K562 (cell line): Measurements from ENCODE around the gene ZNF655. TPM values are rescaled to one million over a fixed set of nuclear protein-coding genes. Genes with fewer than 3 reads are reported as not detected.

ENCODE experiments used
- ATAC-seq: fragments of 200-7000 bp; cut with Tn5 transposase; 3 replicates; pipeline ENCODE4 v1.9.1; 2020; ENCODE audit warnings: moderate library complexity
- BruUV-seq: library from RNA; stranded (reverse); fragments of 400-500 nt; replicated peaks from 2 replicates; lab custom pipeline; 2021; lab: Mats Ljungman, UMichigan
- CTCF ChIA-PET: fragments of 300-600 bp; formaldehyde crosslinking; extraction: SDS; loops from one replicate; lab custom pipeline; 2021; ENCODE audit warnings: low intra/inter-chr PET ratio; lab: Yijun Ruan, JAX
- POLR2A ChIA-PET: fragments of 300-600, 350-650 bp; sonication (Branson Sonifier 250); formaldehyde crosslinking; extraction: SDS; loops from one replicate; lab custom pipeline; 2021; ENCODE audit warnings: antibody characterized with exemption, inconsistent platforms; lab: Yijun Ruan, JAX
- DNase-seq, 4 experiments: peaks; one replicate each; pipeline versions ENCODE4 v3.0.0 to v3.0.0-alpha.2; 2011 to 2018; ENCODE audit warnings: low spot score in 3 of 4, mixed read lengths in 3 of 4; ENCODE audit errors: extremely low read depth in 1 of 4
- FAIRE-seq: peaks from 2 replicates; lab custom pipeline; 2011; peaks lifted over from hg19 to GRCh38; lab: Jason Lieb, UNC
- H2AFZ ChIP-seq: 2 replicates; pipeline ENCODE4 v1.6.0; 2011; ENCODE audit warnings: low read depth, low read length, control low read depth, inconsistent platforms
- H3K27ac ChIP-seq: fragments of 200-600 bp; 3 replicates; pipeline ENCODE4 v1.8.0; 2011; ENCODE audit warnings: low read depth, mild to moderate bottlenecking, control low read depth, inconsistent platforms, low read length, moderate library complexity, mixed read lengths; ENCODE audit errors: extremely low read depth
- H3K27me3 ChIP-seq, 2 experiments: fragments of 300-600 bp in 1 of 2; 2 replicates in 1 of 2; 3 replicates in 1 of 2; pipeline versions ENCODE4 v1.6.0 to v1.8.0; 2011; ENCODE audit warnings: inconsistent platforms in 2 of 2, low read length in 2 of 2, mild to moderate bottlenecking in 1 of 2, mixed read lengths in 1 of 2, moderate library complexity in 1 of 2; ENCODE audit not compliant: control insufficient read depth in 2 of 2, insufficient read depth in 2 of 2
- H3K36me3 ChIP-seq: fragments of 300-600 bp; 3 replicates; pipeline ENCODE4 v1.8.0; 2011; ENCODE audit warnings: mild to moderate bottlenecking, low read length, inconsistent platforms; ENCODE audit not compliant: control insufficient read depth, insufficient read depth
- H3K4me1 ChIP-seq, 2 experiments: fragments of 200-600 bp in 1 of 2; replicated peaks in 1 of 2; 2 replicates in 1 of 2; 3 replicates in 1 of 2; pipeline versions ENCODE4 v1.5.1 to v1.8.0; 2011; ENCODE audit warnings: inconsistent platforms in 2 of 2, low read length in 2 of 2, mild to moderate bottlenecking in 1 of 2, mixed read lengths in 1 of 2, moderate library complexity in 1 of 2; ENCODE audit not compliant: control insufficient read depth in 2 of 2, insufficient read depth in 2 of 2
- H3K4me2 ChIP-seq: 2 replicates; pipeline ENCODE4 v1.6.1; 2011; ENCODE audit warnings: low read length, control low read depth, inconsistent platforms, mixed read lengths; ENCODE audit not compliant: insufficient read depth
- H3K4me3 ChIP-seq: fragments of 200-600 bp; sonication (generic), shearing (Covaris generic); 2 replicates; pipeline ENCODE4 v1.5.1; 2016; ENCODE audit warnings: control low read depth, inconsistent platforms
- H3K79me2 ChIP-seq: fragments of 200-600 bp; 3 replicates; pipeline ENCODE4 v1.8.0; 2011; ENCODE audit warnings: low read length, inconsistent platforms; ENCODE audit not compliant: control insufficient read depth, insufficient read depth
- H3K9ac ChIP-seq, 2 experiments: 2 replicates each; pipeline versions ENCODE4 v1.6.0 to v1.6.1; 2011; ENCODE audit warnings: low read depth in 2 of 2, low read length in 2 of 2, control low read depth in 1 of 2, inconsistent platforms in 1 of 2, mild to moderate bottlenecking in 1 of 2, mixed read lengths in 1 of 2; ENCODE audit not compliant: insufficient read depth in 1 of 2
- H3K9me1 ChIP-seq: one replicate; pipeline ENCODE4 v1.6.0; 2011; ENCODE audit warnings: inconsistent platforms, mild to moderate bottlenecking, low read length, moderate library complexity; ENCODE audit not compliant: control insufficient read depth, insufficient read depth
- H3K9me3 ChIP-seq: replicated peaks from 2 replicates; pipeline ENCODE4 v1.5.1; 2011; ENCODE audit warnings: low read depth, low read length, inconsistent platforms; ENCODE audit not compliant: control insufficient read depth, insufficient read depth
- H4K20me1 ChIP-seq: replicated peaks from 2 replicates; pipeline ENCODE4 v1.6.1; 2011; ENCODE audit warnings: low read length, inconsistent platforms, mixed read lengths; ENCODE audit not compliant: control insufficient read depth, insufficient read depth
- BMI1 ChIP-seq: fragments of 150-350 bp; IDR thresholded peaks from 2 replicates; pipeline ENCODE4 v1.6.1; 2014; ENCODE audit warnings: low read length
- CHD4 ChIP-seq: fragments of 200-600 bp; sonication (generic); IDR thresholded peaks from 3 replicates; pipeline ENCODE4 v1.6.1; 2012; ENCODE audit warnings: low read depth, mild to moderate bottlenecking, mixed read lengths, low read length, inconsistent platforms; ENCODE audit not compliant: insufficient read depth, insufficient replicate concordance, poor library complexity, severe bottlenecking
- HDAC2 ChIP-seq: fragments of 450-650 bp; IDR thresholded peaks from 2 replicates; pipeline ENCODE4 v1.6.1; 2016; ENCODE audit warnings: mild to moderate bottlenecking
- HDAC6 ChIP-seq: IDR thresholded peaks from 2 replicates; pipeline ENCODE4 v1.6.1; 2012; ENCODE audit warnings: low read depth, mild to moderate bottlenecking, control low read depth, inconsistent platforms, low read length, moderate library complexity
- HMG20B ChIP-seq: fragments of 250-450 bp; sonication (Bioruptor Pico); IDR thresholded peaks from 2 replicates; pipeline ENCODE4 v1.5.0; 2021; ENCODE audit warnings: mild to moderate bottlenecking
- HNRNPK ChIP-seq: fragments of 200-400 bp; formaldehyde crosslinking; IDR thresholded peaks from one replicate; pipeline ENCODE4 v1.6.1; 2018; ENCODE audit warnings: mild to moderate bottlenecking, low read depth, low read length; ENCODE audit not compliant: poor library complexity, severe bottlenecking
- HNRNPUL1 ChIP-seq: fragments of 200-400 bp; formaldehyde crosslinking; IDR thresholded peaks from 2 replicates; pipeline ENCODE4 v1.6.1; 2017; ENCODE audit warnings: low read length
- SREBF2 ChIP-seq: sonication (generic); formaldehyde crosslinking; IDR thresholded peaks from 2 replicates; pipeline ENCODE4 v1.4.0; 2020; ENCODE audit warnings: mild to moderate bottlenecking, missing genetic modification reagents
- ZEB2 ChIP-seq: fragments of 450-650 bp; IDR thresholded peaks from 2 replicates; pipeline ENCODE4 v1.6.1; 2016
- ZNF232 ChIP-seq: sonication (generic); formaldehyde crosslinking; IDR thresholded peaks from 2 replicates; pipeline ENCODE4 v1.8.0; 2022; ENCODE audit warnings: mild to moderate bottlenecking, missing genetic modification reagents
- ZNF239 ChIP-seq: fragments of 250-450 bp; sonication (Bioruptor Pico); IDR thresholded peaks from 2 replicates; pipeline ENCODE4 v1.4.0; 2020; ENCODE audit warnings: mild to moderate bottlenecking
- ZNF253 ChIP-seq: fragments of 250-450 bp; sonication (Bioruptor Pico); conservative IDR thresholded peaks from 2 replicates; pipeline ENCODE4 v1.6.1; 2021; ENCODE audit warnings: mild to moderate bottlenecking
- ZNF263 ChIP-seq: sonication (generic); formaldehyde crosslinking; IDR thresholded peaks from 2 replicates; pipeline ENCODE4 v1.8.0; 2022; ENCODE audit warnings: mild to moderate bottlenecking, missing genetic modification reagents, borderline replicate concordance
- WGBS: fragments of 100-300 bp; shearing (Covaris generic); methylation state at CpG from one replicate; pipeline ENCODE4 v1.1.6; 2016; ENCODE audit warnings: low coverage, mixed read lengths; ENCODE audit not compliant: insufficient coverage; ENCODE audit errors: missing lambda C conversion rate; 5-methylcytosine and 5-hydroxymethylcytosine counted together
- in situ Hi-C: fragments of 300-500 bp; cut with MboI; formaldehyde crosslinking; loops from 4 replicates; pipeline ENCODE4 v1.15.0; 2018; ENCODE audit warnings: inconsistent platforms, mixed read lengths
- intact Hi-C: fragments of 100-400 bp; cut with micrococcal nuclease; formaldehyde crosslinking; loops from 2 replicates; pipeline ENCODE4 v1.14.2; 2022
- polyA plus RNA-seq, 8 experiments: library from polyadenylated mRNA; depleted of rRNA in 4 of 8; stranded (reverse) in 5 of 8; unstranded in 3 of 8; fragments of >200 nt; fragmentation: Nextera tagmentation in 2 of 8; fragmentation: Illumina TruSeq in 1 of 8; extraction: Ambion mirVana in 2 of 8; extraction: Trizol in 1 of 8; gene quantifications; 2 replicates each; pipeline versions ENCODE4 v1.2.1 to v1.2.3, GENCODE V29; 2011 to 2014; ENCODE audit warnings: inconsistent platforms in 1 of 8, missing spikeins in 1 of 8
- total RNA-seq, 7 experiments: library from RNA; depleted of rRNA in 6 of 7; stranded (reverse); fragments of >200 nt in 6 of 7; fragmentation: Illumina TruSeq in 2 of 7; extraction: Trizol in 2 of 7; gene quantifications; 2 replicates each; pipeline versions ENCODE4 v1.2.1 to v1.2.3, GENCODE V29; 2011 to 2021; ENCODE audit warnings: low replicate concordance in 1 of 7
- TF ChIP-seq, protein P1 (sequence below): fragments of 450-650 bp; IDR thresholded peaks from 2 replicates; pipeline ENCODE4 v1.6.1; 2014; ENCODE audit warnings: low read depth, mild to moderate bottlenecking, moderate library complexity, borderline replicate concordance
- TF ChIP-seq, protein P2 (sequence below): sonication (generic); formaldehyde crosslinking; IDR thresholded peaks from 2 replicates; pipeline ENCODE4 v1.8.0; 2022; ENCODE audit warnings: mild to moderate bottlenecking, missing genetic modification reagents
- TF ChIP-seq, protein P3 (sequence below): fragments of 450-650 bp; IDR thresholded peaks from 2 replicates; pipeline ENCODE4 v1.6.1; 2016; ENCODE audit warnings: mild to moderate bottlenecking
- TF ChIP-seq, protein P4 (sequence below): sonication (generic); formaldehyde crosslinking; IDR thresholded peaks from 2 replicates; pipeline ENCODE4 v1.8.0; 2023; ENCODE audit warnings: mild to moderate bottlenecking, missing genetic modification reagents

The ZNF655 gene
- total and polyA plus RNA-seq, 9 of the 15 experiments (the other 6 are each of a cell fraction or from before 2014, with no cell fraction given): 25.7 to 130 (median 95.2) TPM

DNA sequence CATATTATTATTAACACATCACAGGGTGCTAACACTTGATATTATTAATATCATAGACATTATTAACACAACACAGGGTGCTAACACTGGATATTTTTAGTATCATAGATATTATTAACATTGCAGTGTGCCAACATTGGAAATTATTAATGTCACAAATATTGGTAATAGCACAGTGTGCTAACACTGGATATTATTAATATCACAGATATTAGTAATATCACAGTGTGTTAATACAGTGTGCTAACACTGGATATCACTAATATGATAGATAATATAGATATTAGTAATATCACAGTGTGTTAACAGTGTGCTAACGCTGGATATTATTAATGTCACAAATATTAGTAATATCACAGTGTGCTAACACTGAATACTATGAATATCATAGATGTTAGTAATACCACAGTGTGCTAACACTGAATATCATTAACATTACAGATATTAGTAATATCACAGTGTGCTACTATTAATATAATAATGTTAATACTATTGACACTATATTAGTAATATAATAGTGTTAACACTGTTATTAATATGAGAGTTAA, 38.0 kb downstream of the ZNF655 start:
- intact Hi-C loops: no loop called here
- no peak overlapping the region for H3K4me3 ChIP-seq
- TF ChIP-seq ZNF253 (no peak), ZNF263 (CRISPR knock-in tag) (no peak), HDAC6 (no peak), ZNF232 (CRISPR knock-in tag) (peak; percentile 80; the same call in 1 of the 2 replicates), SREBF2 (CRISPR knock-in tag) (no peak), HMG20B (CRISPR knock-in tag) (no peak), CHD4 (no peak), BMI1 (no peak), HNRNPK (no peak), ZEB2 (no peak), ZNF239 (no peak), HNRNPUL1 (no peak), HDAC2 (no peak)
- TF ChIP-seq, protein P1, sequence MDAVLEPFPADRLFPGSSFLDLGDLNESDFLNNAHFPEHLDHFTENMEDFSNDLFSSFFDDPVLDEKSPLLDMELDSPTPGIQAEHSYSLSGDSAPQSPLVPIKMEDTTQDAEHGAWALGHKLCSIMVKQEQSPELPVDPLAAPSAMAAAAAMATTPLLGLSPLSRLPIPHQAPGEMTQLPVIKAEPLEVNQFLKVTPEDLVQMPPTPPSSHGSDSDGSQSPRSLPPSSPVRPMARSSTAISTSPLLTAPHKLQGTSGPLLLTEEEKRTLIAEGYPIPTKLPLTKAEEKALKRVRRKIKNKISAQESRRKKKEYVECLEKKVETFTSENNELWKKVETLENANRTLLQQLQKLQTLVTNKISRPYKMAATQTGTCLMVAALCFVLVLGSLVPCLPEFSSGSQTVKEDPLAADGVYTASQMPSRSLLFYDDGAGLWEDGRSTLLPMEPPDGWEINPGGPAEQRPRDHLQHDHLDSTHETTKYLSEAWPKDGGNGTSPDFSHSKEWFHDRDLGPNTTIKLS: no peak
- TF ChIP-seq, protein P2, sequence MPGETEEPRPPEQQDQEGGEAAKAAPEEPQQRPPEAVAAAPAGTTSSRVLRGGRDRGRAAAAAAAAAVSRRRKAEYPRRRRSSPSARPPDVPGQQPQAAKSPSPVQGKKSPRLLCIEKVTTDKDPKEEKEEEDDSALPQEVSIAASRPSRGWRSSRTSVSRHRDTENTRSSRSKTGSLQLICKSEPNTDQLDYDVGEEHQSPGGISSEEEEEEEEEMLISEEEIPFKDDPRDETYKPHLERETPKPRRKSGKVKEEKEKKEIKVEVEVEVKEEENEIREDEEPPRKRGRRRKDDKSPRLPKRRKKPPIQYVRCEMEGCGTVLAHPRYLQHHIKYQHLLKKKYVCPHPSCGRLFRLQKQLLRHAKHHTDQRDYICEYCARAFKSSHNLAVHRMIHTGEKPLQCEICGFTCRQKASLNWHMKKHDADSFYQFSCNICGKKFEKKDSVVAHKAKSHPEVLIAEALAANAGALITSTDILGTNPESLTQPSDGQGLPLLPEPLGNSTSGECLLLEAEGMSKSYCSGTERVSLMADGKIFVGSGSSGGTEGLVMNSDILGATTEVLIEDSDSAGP (CRISPR knock-in tag): no peak
- TF ChIP-seq, protein P3, sequence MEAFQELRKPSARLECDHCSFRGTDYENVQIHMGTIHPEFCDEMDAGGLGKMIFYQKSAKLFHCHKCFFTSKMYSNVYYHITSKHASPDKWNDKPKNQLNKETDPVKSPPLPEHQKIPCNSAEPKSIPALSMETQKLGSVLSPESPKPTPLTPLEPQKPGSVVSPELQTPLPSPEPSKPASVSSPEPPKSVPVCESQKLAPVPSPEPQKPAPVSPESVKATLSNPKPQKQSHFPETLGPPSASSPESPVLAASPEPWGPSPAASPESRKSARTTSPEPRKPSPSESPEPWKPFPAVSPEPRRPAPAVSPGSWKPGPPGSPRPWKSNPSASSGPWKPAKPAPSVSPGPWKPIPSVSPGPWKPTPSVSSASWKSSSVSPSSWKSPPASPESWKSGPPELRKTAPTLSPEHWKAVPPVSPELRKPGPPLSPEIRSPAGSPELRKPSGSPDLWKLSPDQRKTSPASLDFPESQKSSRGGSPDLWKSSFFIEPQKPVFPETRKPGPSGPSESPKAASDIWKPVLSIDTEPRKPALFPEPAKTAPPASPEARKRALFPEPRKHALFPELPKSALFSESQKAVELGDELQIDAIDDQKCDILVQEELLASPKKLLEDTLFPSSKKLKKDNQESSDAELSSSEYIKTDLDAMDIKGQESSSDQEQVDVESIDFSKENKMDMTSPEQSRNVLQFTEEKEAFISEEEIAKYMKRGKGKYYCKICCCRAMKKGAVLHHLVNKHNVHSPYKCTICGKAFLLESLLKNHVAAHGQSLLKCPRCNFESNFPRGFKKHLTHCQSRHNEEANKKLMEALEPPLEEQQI: no peak
- TF ChIP-seq, protein P4, sequence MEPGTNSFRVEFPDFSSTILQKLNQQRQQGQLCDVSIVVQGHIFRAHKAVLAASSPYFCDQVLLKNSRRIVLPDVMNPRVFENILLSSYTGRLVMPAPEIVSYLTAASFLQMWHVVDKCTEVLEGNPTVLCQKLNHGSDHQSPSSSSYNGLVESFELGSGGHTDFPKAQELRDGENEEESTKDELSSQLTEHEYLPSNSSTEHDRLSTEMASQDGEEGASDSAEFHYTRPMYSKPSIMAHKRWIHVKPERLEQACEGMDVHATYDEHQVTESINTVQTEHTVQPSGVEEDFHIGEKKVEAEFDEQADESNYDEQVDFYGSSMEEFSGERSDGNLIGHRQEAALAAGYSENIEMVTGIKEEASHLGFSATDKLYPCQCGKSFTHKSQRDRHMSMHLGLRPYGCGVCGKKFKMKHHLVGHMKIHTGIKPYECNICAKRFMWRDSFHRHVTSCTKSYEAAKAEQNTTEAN (CRISPR knock-in tag): 0 out of 2 replicates have a peak, but pooled peaks have one; percentile 45

More for the DNA sequence above, 38.0 kb downstream of the ZNF655 start:
- Histone ChIP-seq H3K27ac (no peak overlapping the region), H2AFZ (no peak overlapping the region), H4K20me1 (no peaks in the 10 kb centered on the region), H3K79me2 (no peaks in the 10 kb centered on the region), H3K9me3 (no peaks in the 10 kb centered on the region), H3K4me1 (peaks cover 0 to 11% of the 10 kb centered on the region in 2 experiments; a peak in 3 of 5 replicates), H3K4me2 (no peak overlapping the region), H3K9me1 (no peaks in the 10 kb centered on the region), H3K9ac (no peak overlapping the region), H3K27me3 (no peaks in the 10 kb centered on the region), H3K36me3 (no peaks in the 10 kb centered on the region)
- CTCF ChIA-PET: no interaction called here
- 0% methylated on average over 1 of the region's 1 CpG for whole genome bisulfite sequencing
- in situ Hi-C loops: no loop called here
- FAIRE-seq: no peak
- ATAC-seq: no peak
- POLR2A ChIA-PET: no interaction called here
- no TSS peak for BruUV-seq
- DNase-seq: no peak
